ENCODE results near the gene GSDME.

Gene GSDME

GRCh38 chr7:24722386-24723177, 34.7 kb downstream of the GSDME start:
- peak; percentile 55 for DNase-seq (ENCODE audit: low spot score)

GRCh38 chr7:24721481-24722001, 35.7 kb downstream of the GSDME start:
- no peak for DNase-seq (ENCODE audit: low spot score)

GRCh38 chr7:24720283-24720682, 37.0 kb downstream of the GSDME start:
- no peak for DNase-seq (ENCODE audit: low spot score)

- no peak for DNase-seq (ENCODE audit: low spot score)
Measured at GRCh38 chr7:24718977-24719491, 38.2 kb downstream of the GSDME start.

GRCh38 chr7:24718431-24718831, 38.8 kb downstream of the GSDME start:
- no peak for DNase-seq (ENCODE audit: low spot score)

- DNase-seq (ENCODE audit: low spot score), result no peak
Measured at GRCh38 chr7:24717694-24718320, 39.5 kb downstream of the GSDME start.

DNA sequence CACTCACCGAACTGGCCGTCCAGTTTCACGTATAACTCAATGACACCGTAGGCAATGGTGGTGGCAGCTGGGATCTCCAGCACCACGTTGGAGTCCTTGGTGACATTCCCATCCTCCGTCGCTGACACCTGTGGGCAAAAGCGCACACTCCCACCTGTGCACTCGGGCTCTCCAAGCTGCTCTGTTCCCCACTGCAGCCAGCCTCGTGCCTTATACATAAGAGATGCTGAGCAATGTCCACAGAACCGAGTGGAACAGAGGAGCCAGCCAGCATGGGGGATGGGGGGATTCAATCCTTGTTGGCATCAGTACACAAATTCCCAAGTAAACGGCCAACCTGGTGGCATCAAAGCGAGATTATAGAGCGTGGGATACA, 40.0 kb downstream of the GSDME start:
- DNase-seq (ENCODE audit: low spot score), result no peak

GRCh38 chr7:24716480-24717246, 40.6 kb downstream of the GSDME start:
- no peak for DNase-seq (ENCODE audit: low spot score)

DNA sequence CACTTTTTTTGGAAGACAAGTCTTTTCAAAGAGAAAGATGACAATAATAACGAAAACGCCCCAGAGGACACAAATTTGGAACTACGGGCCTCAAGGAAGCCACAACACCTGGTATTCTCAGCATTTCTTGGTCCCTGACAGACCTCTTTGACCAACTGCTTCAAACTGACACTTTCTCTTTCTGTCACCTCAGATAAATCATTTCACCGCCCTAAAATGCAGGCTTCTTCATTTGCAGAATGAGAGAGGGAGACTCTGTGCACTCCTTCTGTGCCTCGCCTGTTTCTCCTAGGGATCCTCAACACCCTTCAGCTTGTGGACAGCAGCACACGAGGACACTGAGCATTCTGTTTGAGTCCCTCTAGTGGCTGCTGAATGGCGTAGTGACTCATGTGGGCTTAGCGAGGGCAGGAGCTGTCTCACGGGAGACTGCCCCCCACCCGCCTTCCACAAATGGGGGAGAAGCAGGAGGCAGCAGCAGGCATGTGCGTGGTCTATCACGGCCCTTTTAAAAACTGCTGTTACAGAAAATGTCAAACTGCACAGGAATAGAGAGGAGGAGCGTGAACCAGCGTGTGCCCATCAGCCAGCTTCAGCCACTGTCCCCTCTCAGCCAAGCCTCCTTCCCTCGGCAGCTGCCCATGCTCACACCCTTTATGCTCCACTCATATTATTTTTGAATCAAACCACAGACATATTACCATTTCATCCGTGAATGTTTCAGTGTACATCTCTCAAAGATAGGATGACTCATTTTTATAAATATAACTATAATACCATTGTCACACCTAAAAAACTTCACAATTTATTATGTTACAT, 41.4 kb downstream of the GSDME start:
- DNase-seq (ENCODE audit: low spot score), result peak; percentile 57

- no peak for DNase-seq (ENCODE audit: low spot score)
Measured at GRCh38 chr7:24715171-24715570, 42.1 kb downstream of the GSDME start.

DNA sequence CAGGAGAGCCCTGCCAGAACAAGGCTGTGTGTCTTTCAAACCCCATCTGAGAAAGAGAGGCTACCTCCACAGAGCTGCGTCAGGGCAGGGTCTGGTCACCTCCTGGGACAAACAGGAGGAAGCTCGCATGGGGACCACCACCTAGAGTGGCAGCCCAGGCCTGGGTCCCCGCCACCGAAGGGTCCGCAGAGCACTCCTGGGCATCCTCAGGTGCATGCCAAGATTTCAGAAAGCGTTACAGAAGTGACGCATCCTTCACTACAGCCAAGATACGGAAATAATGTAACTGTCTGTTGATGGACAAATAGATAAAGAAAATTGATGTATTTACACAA, 42.6 kb downstream of the GSDME start:
- no peak for DNase-seq (ENCODE audit: low spot score)

DNA sequence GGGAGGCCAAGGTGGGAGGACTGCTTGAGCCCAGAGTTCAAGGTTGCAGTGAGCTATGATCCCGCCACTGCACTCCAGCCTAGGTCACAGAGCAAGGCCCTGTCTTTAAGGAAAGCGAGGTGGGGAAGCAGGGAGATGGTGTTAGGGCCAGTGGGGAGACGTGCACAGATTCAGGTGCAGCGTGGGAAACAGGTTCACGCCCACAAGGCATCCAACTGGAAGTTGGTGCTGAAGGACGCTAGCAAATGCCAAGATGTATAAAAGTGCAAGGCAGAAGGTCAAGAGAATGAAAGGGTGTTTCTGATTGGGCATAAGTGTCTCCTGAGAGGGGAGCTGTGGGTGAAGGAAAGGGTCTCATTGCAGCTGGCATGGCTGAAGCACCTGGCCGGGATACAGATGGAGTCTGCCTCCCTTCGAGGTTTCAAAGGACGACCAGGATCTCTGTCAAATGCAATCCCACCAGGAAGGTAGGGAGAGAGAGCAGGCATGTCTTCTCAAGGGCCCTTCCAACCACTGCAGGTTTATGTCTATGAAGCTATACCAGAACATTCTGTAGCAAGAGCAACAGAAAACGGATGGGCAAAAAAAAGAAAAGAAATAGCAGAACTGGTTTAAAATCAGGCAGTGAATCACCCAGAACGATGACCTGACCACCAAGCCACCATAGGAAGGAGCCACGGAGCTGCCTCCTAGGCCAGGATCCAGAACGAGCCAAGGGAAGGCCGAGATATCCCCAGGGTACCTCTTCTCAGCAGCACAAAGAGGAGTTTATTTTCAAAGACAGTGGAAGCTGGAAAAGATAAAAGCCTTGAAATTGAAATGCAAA, 43.2 kb downstream of the GSDME start:
- no peak for DNase-seq (ENCODE audit: low spot score)

GRCh38 chr7:24713039-24713793, 44.0 kb downstream of the GSDME start:
- no peak for DNase-seq (ENCODE audit: low spot score)

DNA sequence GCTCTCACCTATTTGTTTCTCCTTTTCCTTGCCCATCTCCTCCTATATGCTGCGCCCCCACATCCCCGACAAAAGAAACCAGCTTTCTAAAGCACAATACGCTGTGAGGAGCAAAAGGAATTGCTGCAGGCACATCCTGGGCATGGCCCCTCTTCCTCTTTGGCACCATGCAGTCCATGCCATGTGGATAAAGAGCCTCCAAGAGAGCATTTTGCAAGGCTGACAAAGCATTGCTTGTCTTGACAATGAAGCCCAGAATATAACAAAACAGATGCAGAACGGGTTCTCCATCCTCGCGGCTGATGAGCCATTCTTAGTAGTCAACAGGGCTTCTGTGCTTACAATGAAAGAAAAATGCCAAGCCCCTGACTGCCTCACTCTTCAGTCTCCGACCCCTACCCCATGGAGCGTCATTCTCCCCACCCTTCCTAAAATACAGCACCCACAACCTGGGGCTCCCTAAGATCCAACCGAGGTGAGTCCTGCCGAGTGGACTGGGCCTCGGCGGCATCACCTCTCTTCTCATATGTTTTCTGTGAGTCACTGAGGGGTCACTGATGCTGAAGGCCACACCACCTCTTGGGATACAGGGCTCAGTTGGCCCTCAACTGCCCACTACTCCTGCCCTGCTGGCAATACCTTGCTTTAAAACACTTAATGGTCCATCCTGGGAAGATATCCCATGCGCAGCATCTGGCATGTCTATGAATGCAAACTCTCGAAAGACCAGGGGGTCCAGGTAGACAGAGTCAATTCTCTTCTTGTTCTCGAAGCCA, 47.5 kb downstream of the GSDME start:
- no peak for DNase-seq (ENCODE audit: low spot score)

DNA sequence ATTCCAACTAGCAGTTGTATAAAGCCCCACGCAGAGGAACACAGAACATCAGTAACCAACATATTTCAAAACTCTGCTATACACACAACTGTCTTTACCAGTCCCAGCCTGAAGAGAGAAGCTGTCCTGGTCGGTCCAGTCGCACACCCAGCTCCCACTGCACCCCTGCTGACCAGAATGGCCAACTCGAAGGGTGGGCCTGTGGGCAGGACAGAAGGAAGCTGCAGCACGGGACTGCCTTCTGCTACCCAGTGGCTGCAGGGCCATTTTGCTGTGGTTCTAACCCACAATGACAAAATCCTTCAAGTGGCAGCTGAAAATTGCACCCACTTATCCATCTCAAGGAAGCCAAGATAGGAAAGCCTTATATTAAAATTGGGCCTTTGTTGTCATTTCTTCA, 48.2 kb downstream of the GSDME start:
- no peak for DNase-seq (ENCODE audit: low spot score)

DNA sequence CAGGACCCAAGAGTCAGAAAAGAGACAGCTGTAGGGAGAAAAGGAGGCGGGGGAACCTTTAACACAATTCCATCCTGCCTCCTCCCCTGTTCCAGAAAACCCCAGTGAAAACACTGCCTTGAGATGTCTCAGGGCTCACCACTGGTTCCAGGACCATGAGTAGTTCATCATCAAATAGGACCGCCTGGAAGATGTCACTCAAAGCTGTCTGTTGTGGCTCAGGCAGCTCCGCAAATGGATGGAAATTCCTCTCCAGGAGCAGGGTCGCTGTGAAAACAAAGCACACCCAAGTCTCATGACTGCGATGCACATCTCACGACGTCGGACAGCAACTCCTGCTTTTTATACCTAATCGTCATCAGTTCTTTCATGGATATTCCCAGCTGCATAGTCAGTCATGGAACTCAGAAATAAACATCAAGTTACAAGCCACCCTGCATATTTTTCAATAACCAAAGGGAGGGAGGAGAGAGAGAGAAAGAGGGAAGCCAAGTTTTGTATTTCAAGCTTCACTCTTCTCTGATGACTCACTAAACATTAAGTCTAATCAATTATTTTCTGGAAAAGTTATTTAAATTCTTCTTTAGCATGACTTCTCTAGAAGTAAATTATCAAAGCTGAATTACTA, 49.2 kb downstream of the GSDME start:
- no peak for DNase-seq (ENCODE audit: low spot score)

- no peak for DNase-seq (ENCODE audit: low spot score)
Measured at GRCh38 chr7:24706211-24707170, 50.8 kb downstream of the GSDME start.

GRCh38 chr7:24705461-24705954, 51.8 kb downstream of the GSDME start:
- no peak for DNase-seq (ENCODE audit: low spot score)

Measured in RKO (cell line).